Neural cell (in vitro differentiated cells): Measurements from ENCODE around the gene PABPC1L. TPM values are rescaled to one million over a fixed set of nuclear protein-coding genes. Genes with fewer than 3 reads are reported as not detected.

Experiments
- H2AFZ ChIP-seq: fragments of 200-600, 300-800 bp; sonication (generic), shearing (Covaris generic); 2 replicates; pipeline ENCODE4 v1.6.0; 2014; ENCODE audit warnings: low read depth, mild to moderate bottlenecking, antibody characterized with exemption, low read length, moderate library complexity
- H3F3A ChIP-seq: fragments of 200-600 bp; shearing (Covaris generic); 2 replicates; pipeline ENCODE4 v1.6.1; 2016; ENCODE audit warnings: mild to moderate bottlenecking, moderate library complexity, mixed read lengths, antibody characterized with exemption, low read length; ENCODE audit not compliant: insufficient read depth, poor library complexity, severe bottlenecking
- H3K27ac ChIP-seq: fragments of 200-600, 300-800 bp; sonication (generic), shearing (Covaris generic); 2 replicates; pipeline ENCODE4 v1.5.1; 2014; ENCODE audit warnings: mild to moderate bottlenecking, low read length, moderate library complexity
- H3K27me3 ChIP-seq: fragments of 300-800, 200-600 bp; sonication (generic), shearing (Covaris generic); 2 replicates; pipeline ENCODE4 v1.6.0; 2014; ENCODE audit warnings: mild to moderate bottlenecking, low read depth, low read length, moderate library complexity; ENCODE audit not compliant: insufficient read depth
- H3K36me3 ChIP-seq: fragments of 300-800, 200-600 bp; sonication (generic), shearing (Covaris generic); 2 replicates; pipeline ENCODE4 v1.5.1; 2014; ENCODE audit warnings: mild to moderate bottlenecking, antibody characterized with exemption, low read length, moderate library complexity; ENCODE audit not compliant: insufficient read depth
- H3K4me2 ChIP-seq: fragments of 300-800, 200-600 bp; sonication (generic), shearing (Covaris generic); 2 replicates; pipeline ENCODE4 v1.6.0; 2014; ENCODE audit warnings: mild to moderate bottlenecking, low read length
- H3K4me3 ChIP-seq: fragments of 300-800, 200-600 bp; sonication (generic), shearing (Covaris generic); 2 replicates; pipeline ENCODE4 v1.5.1; 2014; ENCODE audit warnings: mild to moderate bottlenecking, low read length, moderate library complexity
- H3K79me2 ChIP-seq: fragments of 200-600 bp; shearing (Covaris generic); replicated peaks from 2 replicates; pipeline ENCODE4 v1.6.0; 2014; ENCODE audit warnings: mild to moderate bottlenecking, low read length, moderate library complexity; ENCODE audit not compliant: insufficient read depth
- H3K9ac ChIP-seq: fragments of 300-800, 200-600 bp; sonication (generic), shearing (Covaris generic); 2 replicates; pipeline ENCODE4 v1.6.1; 2016; ENCODE audit warnings: mild to moderate bottlenecking, low read length, mixed read lengths
- H3K9me2 ChIP-seq: fragments of 200-600 bp; shearing (Covaris generic); 2 replicates; pipeline ENCODE4 v1.6.1; 2016; ENCODE audit warnings: mild to moderate bottlenecking, low read length, mixed read lengths; ENCODE audit not compliant: insufficient read depth
- H3K9me3 ChIP-seq: fragments of 200-600, 300-800 bp; sonication (generic), shearing (Covaris generic); 2 replicates; pipeline ENCODE4 v1.6.1; 2016; ENCODE audit warnings: mild to moderate bottlenecking, mixed run types, low read length, moderate library complexity, mixed read lengths
- H4K20me1 ChIP-seq: fragments of 200-600 bp; shearing (Covaris generic); 2 replicates; pipeline ENCODE4 v1.6.1; 2016; ENCODE audit warnings: mild to moderate bottlenecking, mixed run types; ENCODE audit not compliant: insufficient read depth
- CTCF ChIP-seq: fragments of 450-650 bp; IDR thresholded peaks from 2 replicates; pipeline ENCODE4 v1.5.1; 2014; ENCODE audit warnings: antibody characterized with exemption, mild to moderate bottlenecking, moderate library complexity; ENCODE audit not compliant: poor library complexity, severe bottlenecking
- EP300 ChIP-seq: fragments of 450-650 bp; conservative IDR thresholded peaks from 2 replicates; pipeline ENCODE4 v1.6.1; 2014; ENCODE audit warnings: antibody characterized with exemption, mild to moderate bottlenecking, moderate library complexity; ENCODE audit not compliant: poor library complexity, severe bottlenecking
- EZH2 ChIP-seq: fragments of 200-600, 300-800 bp; shearing (Covaris generic), sonication (generic); IDR thresholded peaks from 2 replicates; pipeline ENCODE4 v1.6.1; 2014; ENCODE audit warnings: antibody characterized with exemption, low read length, borderline replicate concordance, mild to moderate bottlenecking; ENCODE audit not compliant: insufficient read depth, poor library complexity, severe bottlenecking
- MXI1 ChIP-seq: fragments of 450-650 bp; conservative IDR thresholded peaks from 2 replicates; pipeline ENCODE4 v1.6.1; 2014; ENCODE audit warnings: antibody characterized with exemption, mild to moderate bottlenecking; ENCODE audit not compliant: poor library complexity, severe bottlenecking
- POLR2AphosphoS5 ChIP-seq: IDR thresholded peaks from 2 replicates; pipeline ENCODE4 v1.6.1; 2012
- RAD21 ChIP-seq: fragments of 450-650 bp; conservative IDR thresholded peaks from 2 replicates; pipeline ENCODE4 v1.6.1; 2014; ENCODE audit warnings: antibody characterized with exemption, mild to moderate bottlenecking, moderate library complexity
- SMC3 ChIP-seq: fragments of 450-650 bp; conservative IDR thresholded peaks from 2 replicates; pipeline ENCODE4 v1.6.1; 2014; ENCODE audit warnings: antibody characterized with exemption, mild to moderate bottlenecking, moderate library complexity; ENCODE audit not compliant: poor library complexity
- TAF1 ChIP-seq: IDR thresholded peaks from 2 replicates; pipeline ENCODE4 v1.6.1; 2012; ENCODE audit warnings: low read depth
- polyA plus RNA-seq: library from polyadenylated mRNA; depleted of rRNA; stranded (reverse); fragments of >200 nt; gene quantifications from 2 replicates; pipeline ENCODE4 v1.2.3, GENCODE V29; 2014
- TF ChIP-seq, protein P1 (sequence below): IDR thresholded peaks from 2 replicates; pipeline ENCODE4 v1.6.1; 2012; ENCODE audit warnings: borderline replicate concordance

The PABPC1L gene
- polyA plus RNA-seq, 1 donor from 2014 or later = 3.6 TPM

DNA sequence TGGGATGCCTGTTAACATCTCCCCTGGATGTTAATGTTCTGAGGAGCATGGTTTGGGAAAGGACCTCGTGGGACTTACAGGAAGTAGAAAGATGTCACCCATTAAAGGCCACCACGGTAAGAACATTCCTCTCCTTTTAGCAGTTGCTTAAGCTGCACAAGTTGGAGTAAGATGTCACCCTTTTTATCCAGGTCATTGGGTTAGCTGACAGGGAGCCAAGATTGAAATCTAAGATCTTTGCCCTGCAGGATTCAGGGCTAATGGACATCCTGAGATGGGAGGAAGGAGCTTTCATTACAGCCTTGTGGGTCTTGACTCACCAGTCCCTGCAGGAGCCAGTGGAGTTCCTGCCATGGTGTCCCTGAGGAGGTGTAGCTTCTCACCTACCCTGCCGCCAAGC lies 22.1 kb downstream of the PABPC1L start:
- H3K9me2 ChIP-seq = no peaks in the 10 kb centered on the region
- no peak overlapping the region for H3K4me2 ChIP-seq
- H2AFZ ChIP-seq = no peak overlapping the region
- no peaks in the 10 kb centered on the region for H4K20me1 ChIP-seq
- TF ChIP-seq SMC3 (no peak), TAF1 (no peak)
- no peaks in the 10 kb centered on the region for H3F3A ChIP-seq
- H3K27ac ChIP-seq = no peak overlapping the region
- H3K9ac ChIP-seq = no peak overlapping the region
- no peaks in the 10 kb centered on the region for H3K27me3 ChIP-seq
- no peak overlapping the region for H3K4me3 ChIP-seq
- no peaks in the 10 kb centered on the region for H3K36me3 ChIP-seq
- H3K9me3 ChIP-seq = no peaks in the 10 kb centered on the region
- no peaks in the 10 kb centered on the region for H3K79me2 ChIP-seq

GRCh38 chr20:44932916-44933315 lies 23.1 kb downstream of the PABPC1L start:
- Histone ChIP-seq H3K4me3 (no peak overlapping the region), H3K9me2 (no peaks in the 10 kb centered on the region), H3K4me2 (no peak overlapping the region), H3K27me3 (no peaks in the 10 kb centered on the region), H3K9me3 (no peaks in the 10 kb centered on the region), H2AFZ (no peak overlapping the region), H3K36me3 (no peaks in the 10 kb centered on the region), H3F3A (no peaks in the 10 kb centered on the region), H3K79me2 (no peaks in the 10 kb centered on the region), H3K9ac (no peak overlapping the region), H4K20me1 (no peaks in the 10 kb centered on the region), H3K27ac (no peak overlapping the region)
- TF ChIP-seq POLR2AphosphoS5 = no peak
- TF ChIP-seq CTCF = no peak
- no peak for TF ChIP-seq SMC3
- TF ChIP-seq, protein P1, sequence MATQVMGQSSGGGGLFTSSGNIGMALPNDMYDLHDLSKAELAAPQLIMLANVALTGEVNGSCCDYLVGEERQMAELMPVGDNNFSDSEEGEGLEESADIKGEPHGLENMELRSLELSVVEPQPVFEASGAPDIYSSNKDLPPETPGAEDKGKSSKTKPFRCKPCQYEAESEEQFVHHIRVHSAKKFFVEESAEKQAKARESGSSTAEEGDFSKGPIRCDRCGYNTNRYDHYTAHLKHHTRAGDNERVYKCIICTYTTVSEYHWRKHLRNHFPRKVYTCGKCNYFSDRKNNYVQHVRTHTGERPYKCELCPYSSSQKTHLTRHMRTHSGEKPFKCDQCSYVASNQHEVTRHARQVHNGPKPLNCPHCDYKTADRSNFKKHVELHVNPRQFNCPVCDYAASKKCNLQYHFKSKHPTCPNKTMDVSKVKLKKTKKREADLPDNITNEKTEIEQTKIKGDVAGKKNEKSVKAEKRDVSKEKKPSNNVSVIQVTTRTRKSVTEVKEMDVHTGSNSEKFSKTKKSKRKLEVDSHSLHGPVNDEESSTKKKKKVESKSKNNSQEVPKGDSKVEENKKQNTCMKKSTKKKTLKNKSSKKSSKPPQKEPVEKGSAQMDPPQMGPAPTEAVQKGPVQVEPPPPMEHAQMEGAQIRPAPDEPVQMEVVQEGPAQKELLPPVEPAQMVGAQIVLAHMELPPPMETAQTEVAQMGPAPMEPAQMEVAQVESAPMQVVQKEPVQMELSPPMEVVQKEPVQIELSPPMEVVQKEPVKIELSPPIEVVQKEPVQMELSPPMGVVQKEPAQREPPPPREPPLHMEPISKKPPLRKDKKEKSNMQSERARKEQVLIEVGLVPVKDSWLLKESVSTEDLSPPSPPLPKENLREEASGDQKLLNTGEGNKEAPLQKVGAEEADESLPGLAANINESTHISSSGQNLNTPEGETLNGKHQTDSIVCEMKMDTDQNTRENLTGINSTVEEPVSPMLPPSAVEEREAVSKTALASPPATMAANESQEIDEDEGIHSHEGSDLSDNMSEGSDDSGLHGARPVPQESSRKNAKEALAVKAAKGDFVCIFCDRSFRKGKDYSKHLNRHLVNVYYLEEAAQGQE = no peak
- TF ChIP-seq TAF1 = no peak
- no peak for TF ChIP-seq MXI1
- TF ChIP-seq EZH2 = no peak
- no peak for TF ChIP-seq RAD21
- TF ChIP-seq EP300 = no peak

DNA sequence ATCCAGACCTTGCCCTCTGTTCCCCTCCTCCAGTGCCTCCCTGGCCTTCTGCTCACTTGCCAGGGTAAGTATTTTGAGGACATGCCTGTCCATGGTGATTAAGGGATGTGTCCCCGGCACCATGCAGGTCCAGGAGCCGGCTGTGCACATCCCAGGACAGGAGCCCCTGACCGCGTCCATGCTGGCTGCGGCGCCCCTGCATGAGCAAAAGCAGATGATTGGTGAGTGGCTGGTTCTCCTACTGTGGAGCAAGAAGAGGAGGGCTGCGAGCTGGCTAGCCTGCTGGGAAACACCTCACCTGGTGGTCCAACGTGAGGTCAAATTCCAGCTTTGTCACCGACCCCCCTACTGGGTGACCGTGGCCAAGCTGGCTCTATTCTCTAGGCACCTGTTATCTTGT lies 26.6 kb downstream of the PABPC1L start:
- TF ChIP-seq EP300 (no peak), EZH2 (no peak), SMC3 (no peak), POLR2AphosphoS5 (no peak)
- no peaks in the 10 kb centered on the region for H3K79me2 ChIP-seq

More for the DNA sequence above, 26.6 kb downstream of the PABPC1L start:
- Histone ChIP-seq H3K9me2 (no peaks in the 10 kb centered on the region), H2AFZ (no peak overlapping the region), H3K9ac (no peak overlapping the region), H3F3A (no peaks in the 10 kb centered on the region), H3K4me2 (no peak overlapping the region), H3K36me3 (no peaks in the 10 kb centered on the region), H3K4me3 (no peak overlapping the region), H3K27me3 (no peaks in the 10 kb centered on the region), H3K27ac (no peak overlapping the region), H3K9me3 (no peaks in the 10 kb centered on the region), H4K20me1 (no peaks in the 10 kb centered on the region)
